IMR-90 (cell line): Measurements from ENCODE around the gene SORL1. TPM values are rescaled to one million over a fixed set of nuclear protein-coding genes. Genes with fewer than 3 reads are reported as not detected.

Source experiments
- ATAC-seq: fragments of 200-7000 bp; cut with Tn5 transposase; 2 replicates; pipeline ENCODE4 v1.9.1; 2020; ENCODE audit warnings: low read depth, mild to moderate bottlenecking, moderate library complexity
- BruUV-seq: library from RNA; stranded (reverse); fragments of 400-500 nt; replicated peaks from 2 replicates; lab custom pipeline; 2021; lab: Mats Ljungman, UMichigan
- CTCF ChIA-PET: fragments of 300-600 bp; formaldehyde crosslinking; extraction: SDS; loops from one replicate; lab custom pipeline; 2021; ENCODE audit warnings: antibody characterized with exemption; lab: Yijun Ruan, JAX
- POLR2A ChIA-PET: fragments of 300-600 bp; sonication (Branson Sonifier 250); formaldehyde crosslinking; loops from one replicate; lab custom pipeline; 2022; ENCODE audit warnings: antibody characterized with exemption; ENCODE audit not compliant: unreplicated experiment; lab: Charles Lee
- DNase-seq: peaks from one replicate; pipeline ENCODE4 v3.0.0; 2013
- H2AFZ ChIP-seq: replicated peaks from 2 replicates; pipeline ENCODE3; 2013; ENCODE audit warnings: low read length, mild to moderate bottlenecking; ENCODE audit not compliant: poor library complexity
- H2AK5ac ChIP-seq: 2 replicates; pipeline ENCODE4 v1.6.1; 2013; ENCODE audit warnings: low read depth, low read length, inconsistent platforms
- H2AK9ac ChIP-seq: replicated peaks from 2 replicates; pipeline ENCODE3; 2013; ENCODE audit warnings: mild to moderate bottlenecking, low read depth, low read length, moderate library complexity; ENCODE audit not compliant: poor library complexity
- H2BK120ac ChIP-seq: 2 replicates; pipeline ENCODE4 v1.6.1; 2013; ENCODE audit warnings: low read depth, low read length, inconsistent platforms
- H2BK15ac ChIP-seq: 3 replicates; pipeline ENCODE4 v1.6.1; 2013; ENCODE audit warnings: low read depth, low read length, inconsistent platforms
- H2BK20ac ChIP-seq: 2 replicates; pipeline ENCODE4 v1.6.1; 2013; ENCODE audit warnings: low read depth, mild to moderate bottlenecking, inconsistent platforms, low read length, moderate library complexity
- H2BK5ac ChIP-seq: 2 replicates; pipeline ENCODE4 v1.6.1; 2013; ENCODE audit warnings: mild to moderate bottlenecking, low read depth, low read length, inconsistent platforms; ENCODE audit not compliant: poor library complexity, severe bottlenecking
- H3K14ac ChIP-seq: replicated peaks from 2 replicates; pipeline ENCODE4 v1.6.1; 2013; ENCODE audit warnings: low read depth, low read length, inconsistent platforms
- H3K18ac ChIP-seq: 2 replicates; pipeline ENCODE4 v1.6.1; 2013; ENCODE audit warnings: low read depth, low read length, control low read depth
- H3K23ac ChIP-seq: 2 replicates; pipeline ENCODE4 v1.6.1; 2013; ENCODE audit warnings: low read depth, low read length, inconsistent platforms
- H3K27ac ChIP-seq: 2 replicates; pipeline ENCODE4 v1.5.1; 2013; ENCODE audit warnings: mild to moderate bottlenecking, control low read depth, low read length; ENCODE audit not compliant: insufficient read depth
- H3K27me3 ChIP-seq: 2 replicates; pipeline ENCODE4 v1.6.1; 2013; ENCODE audit warnings: low read length; ENCODE audit not compliant: control insufficient read depth, insufficient read depth
- H3K36me3 ChIP-seq: 2 replicates; pipeline ENCODE4 v1.6.1; 2013; ENCODE audit warnings: low read length, mixed read lengths; ENCODE audit not compliant: control insufficient read depth, insufficient read depth
- H3K4ac ChIP-seq: 2 replicates; pipeline ENCODE4 v1.6.1; 2013; ENCODE audit warnings: low read depth, low read length, inconsistent platforms
- H3K4me1 ChIP-seq: 2 replicates; pipeline ENCODE4 v1.6.1; 2013; ENCODE audit warnings: low read length, mixed read lengths; ENCODE audit not compliant: control insufficient read depth, insufficient read depth
- H3K4me2 ChIP-seq: 2 replicates; pipeline ENCODE4 v1.6.1; 2013; ENCODE audit warnings: low read depth, mild to moderate bottlenecking, control low read depth, low read length, moderate library complexity
- H3K4me3 ChIP-seq: 2 replicates; pipeline ENCODE4 v1.5.1; 2013; ENCODE audit warnings: low read depth, mild to moderate bottlenecking, control low read depth, low read length, moderate library complexity; ENCODE audit not compliant: insufficient read depth
- H3K56ac ChIP-seq: 2 replicates; pipeline ENCODE4 v1.6.1; 2013; ENCODE audit warnings: low read length, inconsistent platforms; ENCODE audit not compliant: insufficient read depth; ENCODE audit errors: extremely low read depth
- H3K79me1 ChIP-seq, 2 experiments: 2 replicates each; pipeline ENCODE4 v1.6.1; 2013; ENCODE audit warnings: low read length in 2 of 2, inconsistent platforms in 1 of 2, low read depth in 1 of 2
- H3K9ac ChIP-seq: 2 replicates; pipeline ENCODE4 v1.6.1; 2013; ENCODE audit warnings: low read depth, low read length, control low read depth
- H3K9me1 ChIP-seq: 2 replicates; pipeline ENCODE4 v1.6.1; 2013; ENCODE audit warnings: low read length, inconsistent platforms; ENCODE audit not compliant: insufficient read depth
- H3K9me3 ChIP-seq: 2 replicates; pipeline ENCODE4 v1.6.1; 2013; ENCODE audit warnings: low read length; ENCODE audit not compliant: control insufficient read depth, insufficient read depth
- H4K20me1 ChIP-seq: 2 replicates; pipeline ENCODE4 v1.6.1; 2013; ENCODE audit warnings: low read length, inconsistent platforms; ENCODE audit not compliant: insufficient read depth
- H4K5ac ChIP-seq: 2 replicates; pipeline ENCODE4 v1.6.1; 2013; ENCODE audit warnings: mild to moderate bottlenecking, low read depth, low read length, control low read depth
- H4K8ac ChIP-seq, 2 experiments: 2 replicates each; pipeline ENCODE4 v1.6.1; 2013; ENCODE audit warnings: low read depth in 2 of 2, low read length in 2 of 2, control low read depth in 1 of 2, inconsistent platforms in 1 of 2
- H4K91ac ChIP-seq: 2 replicates; pipeline ENCODE4 v1.6.1; 2013; ENCODE audit warnings: low read depth, low read length, inconsistent platforms; ENCODE audit not compliant: insufficient read depth
- CTCF ChIP-seq: conservative IDR thresholded peaks from 2 replicates; pipeline ENCODE4 v1.5.1; 2012; ENCODE audit warnings: mild to moderate bottlenecking, low read depth, low read length, improper control_type of control experiment
- MXI1 ChIP-seq: IDR thresholded peaks from 2 replicates; pipeline ENCODE4 v1.6.1; 2012; ENCODE audit warnings: low read depth, mild to moderate bottlenecking, low read length, moderate library complexity, borderline replicate concordance
- WGBS, 2 experiments: methylation state at CpG; one replicate each; pipeline versions ENCODE4 v1.1.5 to v1.1.7; 2013; ENCODE audit warnings: missing lambda C conversion rate in 2 of 2; ENCODE audit not compliant: insufficient read length in 1 of 2; ENCODE audit errors: extremely low coverage in 2 of 2; 5-methylcytosine and 5-hydroxymethylcytosine counted together
- dilution Hi-C: fragments of 300-500 bp; cut with HindIII; formaldehyde crosslinking; loops from one replicate; pipeline ENCODE4 v1.14.3; 2018; ENCODE audit warnings: low sequenced_read_pairs; ENCODE audit not compliant: unreplicated experiment
- in situ Hi-C: fragments of 300-500 bp; cut with MboI; formaldehyde crosslinking; loops from 3 replicates; pipeline ENCODE4 v1.14.3; 2019; ENCODE audit warnings: low sequenced_read_pairs, inconsistent platforms, mixed read lengths
- intact Hi-C: fragments of 100-400 bp; cut with micrococcal nuclease; formaldehyde crosslinking; loops from 2 replicates; pipeline ENCODE4 v1.10.0; 2022
- polyA plus RNA-seq, 3 experiments: library from polyadenylated mRNA; depleted of rRNA; stranded (reverse); fragments of >200 nt; gene quantifications; 2 replicates each; pipeline ENCODE4 v1.2.3, GENCODE V29; 2012; ENCODE audit warnings: low replicate concordance in 1 of 3
- total RNA-seq: library from RNA; depleted of rRNA; stranded (reverse); fragments of >200 nt; gene quantifications from 2 replicates; pipeline ENCODE4 v1.2.3, GENCODE V29; 2012

The SORL1 gene
- total and polyA plus RNA-seq, 2 of the 4 experiments (the other 2 are of a cell fraction), result 1.0 to 2.0 TPM

GRCh38 chr11:121420398-121420797 is 31.7 kb upstream of the SORL1 start:
- Histone ChIP-seq H3K27ac (no peak overlapping the region), H3K9me3 (no peaks in the 10 kb centered on the region), H2BK120ac (no peak overlapping the region), H3K4ac (no peak overlapping the region), H2AK5ac (no peak overlapping the region), H3K4me1 (no peaks in the 10 kb centered on the region; the same call in 1 of the 2 replicates), H3K56ac (no peak overlapping the region), H3K18ac (no peak overlapping the region), H3K36me3 (no peaks in the 10 kb centered on the region), H2AFZ (no peak overlapping the region), H4K91ac (no peak overlapping the region), H3K9me1 (no peaks in the 10 kb centered on the region), H2BK20ac (no peak overlapping the region), H3K23ac (no peak overlapping the region), H3K4me3 (no peak overlapping the region), H3K4me2 (no peak overlapping the region), H4K20me1 (no peaks in the 10 kb centered on the region), H3K14ac (no peak overlapping the region), H3K9ac (no peak overlapping the region), H3K79me1 (no peaks in the 10 kb centered on the region), H2AK9ac (no peak overlapping the region), H4K8ac (no peak overlapping the region), H2BK5ac (no peak overlapping the region), H3K27me3 (peaks cover 8% of the 10 kb centered on the region), H4K5ac (no peak overlapping the region), H2BK15ac (no peak overlapping the region)
- ChIA-PET POLR2A (no interaction called here), CTCF (no interaction called here)
- no CpG with 5 or more reads among the region's 2 CpGs for WGBS, 2 experiments
- no peak for TF ChIP-seq MXI1
- no peak for TF ChIP-seq CTCF
- DNase-seq, result no peak
- dilution Hi-C loops, result no loop called here
- ATAC-seq, result no peak
- intact Hi-C loops, result no loop called here
- in situ Hi-C loops, result no loop called here
- no TSS peak for BruUV-seq
